Muscle layer of colon (tissue), 2 donors: ENCODE data around the gene SYT1.
A peak's percentile ranks its signal among the peaks of the same experiment; 100 is the strongest.
"Not testable (repeated sequence)": the region's sequence is repeated elsewhere in the genome, so short reads cannot be mapped to it uniquely, and the experiment has no call there.

Experiments used
- H3K27ac ChIP-seq: one replicate; pipeline ENCODE4 v1.7.0; 2013; ENCODE audit warnings: low read depth, mild to moderate bottlenecking, low read length, moderate library complexity
- H3K27me3 ChIP-seq, 2 donors: one replicate each; pipeline ENCODE4 v1.7.0; 2013; ENCODE audit warnings: low read length in 2 of 2, mild to moderate bottlenecking in 2 of 2; ENCODE audit not compliant: insufficient read depth in 2 of 2, control insufficient read depth in 1 of 2
- H3K36me3 ChIP-seq: one replicate; pipeline ENCODE4 v1.7.0; 2013; ENCODE audit warnings: mild to moderate bottlenecking, low read length; ENCODE audit not compliant: insufficient read depth
- H3K4me1 ChIP-seq: one replicate; pipeline ENCODE4 v1.7.0; 2013; ENCODE audit warnings: mild to moderate bottlenecking, low read length; ENCODE audit not compliant: insufficient read depth
- H3K4me3 ChIP-seq, 2 donors: one replicate each; pipeline ENCODE4 v1.7.0; 2013; ENCODE audit warnings: low read length in 2 of 2, low read depth in 1 of 2, mild to moderate bottlenecking in 1 of 2, moderate library complexity in 1 of 2
- H3K9ac ChIP-seq: one replicate; pipeline ENCODE4 v1.7.0; 2013; ENCODE audit warnings: low read length
- H3K9me3 ChIP-seq: one replicate; pipeline ENCODE4 v1.7.0; 2013; ENCODE audit warnings: mild to moderate bottlenecking, low read length
- donor health status: abdominal sarcoma.
- donor health status: Adenocarcinoma of cecum.

SYT1 gene

DNA sequence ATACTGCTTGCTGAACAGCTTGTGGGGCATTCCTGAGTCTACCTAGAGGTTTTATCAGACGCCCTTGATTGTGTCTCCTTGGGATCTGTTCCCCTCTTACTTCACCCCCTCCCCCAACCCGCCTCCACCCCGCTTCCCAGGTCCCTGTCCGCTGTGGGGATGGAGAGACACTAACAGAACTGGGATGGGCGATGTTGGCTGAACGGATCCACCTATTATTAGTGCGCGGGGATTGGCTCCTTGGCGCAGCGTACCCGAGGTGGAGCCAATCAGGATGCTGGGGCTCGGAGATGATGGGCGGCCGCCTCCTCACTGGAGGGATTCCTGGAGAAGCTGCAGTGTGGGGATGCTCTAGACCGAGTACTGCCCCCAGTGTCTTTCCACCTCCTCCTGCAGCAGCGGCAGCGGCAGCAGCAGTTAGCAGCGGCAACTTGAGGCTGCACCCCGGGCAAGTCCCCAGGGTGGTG, at the start of gene SYT1:
Gene SYT1, plus strand, starts transcription at position 372 of the 467 bp plus-strand sequence.
- Histone ChIP-seq H3K9me3 (no peaks in the 10 kb centered on the region), H3K9ac (no peak within 1 kb of the TSS), H3K4me1 (no peaks in the 10 kb centered on the region), H3K27ac (peak within 1 kb of the TSS; percentile 34), H3K27me3 (peaks cover 0 to 20% of the 10 kb centered on the region in 2 donors), H3K4me3 (peak within 1 kb of the TSS; percentile 57 to 71), H3K36me3 (no peaks in the 10 kb centered on the region)

DNA sequence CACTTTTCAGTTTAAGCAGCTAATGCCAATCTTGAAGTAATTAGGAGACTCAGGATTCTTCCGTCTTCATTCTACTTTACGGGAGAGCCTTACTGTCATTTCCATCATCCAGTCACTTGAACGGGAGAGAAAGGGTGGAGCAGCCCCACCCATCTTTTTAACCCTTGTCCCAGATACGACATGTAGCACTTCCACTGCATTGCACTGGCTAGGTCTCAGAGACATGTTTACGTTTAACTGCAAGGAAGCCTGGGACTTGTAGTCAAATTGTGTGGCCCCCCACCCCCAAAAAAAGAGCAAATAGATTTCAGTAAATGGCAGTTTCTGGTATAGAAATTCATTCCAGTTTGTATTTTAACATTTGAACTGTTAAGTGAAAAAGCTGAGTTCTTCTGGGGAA, 46.1 kb upstream of the SYT1 start:
- H3K27me3 ChIP-seq, result no peaks in the 10 kb centered on the region
- H3K9me3 ChIP-seq, result no peaks in the 10 kb centered on the region
- no peaks in the 10 kb centered on the region for H3K4me1 ChIP-seq
- no peaks in the 10 kb centered on the region for H3K36me3 ChIP-seq
- H3K27ac ChIP-seq, result no peak overlapping the region
- H3K4me3 ChIP-seq, result no peak overlapping the region
- no peak overlapping the region for H3K9ac ChIP-seq

DNA sequence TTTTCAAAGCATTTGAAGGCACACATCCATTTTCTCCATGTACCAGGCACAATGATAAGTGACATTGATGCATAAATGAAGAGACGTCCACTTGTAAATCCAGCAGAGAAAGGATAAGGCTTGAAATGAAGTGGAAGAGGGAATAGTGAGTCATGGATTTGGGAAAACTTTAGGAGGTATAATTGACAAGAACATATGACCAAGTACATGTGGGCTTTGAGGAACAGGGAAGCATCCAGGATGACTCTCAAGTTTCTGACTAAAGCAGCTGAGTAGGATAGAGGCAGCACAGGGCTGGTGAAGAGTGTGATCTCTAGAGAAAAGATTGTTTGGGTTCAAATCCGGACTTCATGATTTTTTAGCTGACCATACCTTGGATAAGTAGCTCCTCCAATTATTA, 43.6 kb upstream of the SYT1 start:
- no peak overlapping the region for H3K27ac ChIP-seq
- no peaks in the 10 kb centered on the region for H3K27me3 ChIP-seq
- no peaks in the 10 kb centered on the region for H3K36me3 ChIP-seq
- H3K9me3 ChIP-seq, result no peaks in the 10 kb centered on the region
- H3K4me3 ChIP-seq, result no peak overlapping the region
- no peaks in the 10 kb centered on the region for H3K4me1 ChIP-seq
- no peak overlapping the region for H3K9ac ChIP-seq

DNA sequence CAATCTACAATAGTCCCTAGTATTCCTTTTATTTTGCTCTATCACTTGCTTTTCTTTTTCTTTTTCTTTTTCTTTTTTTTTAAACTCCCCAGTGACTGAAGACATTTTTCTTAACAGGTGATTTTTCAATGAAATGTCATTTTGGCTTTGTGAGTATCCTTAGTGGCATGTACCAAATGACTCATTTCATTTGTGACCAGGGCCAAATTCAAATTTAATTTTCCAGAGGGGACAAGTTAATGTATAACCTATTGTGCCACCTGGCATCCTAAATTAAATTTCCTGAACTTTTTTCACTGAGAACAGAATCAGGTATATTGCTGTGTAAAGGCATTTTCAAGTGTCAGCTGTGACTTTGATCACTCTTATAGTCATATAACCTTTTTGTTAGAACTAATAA, 39.7 kb upstream of the SYT1 start:
- H3K27me3 ChIP-seq, result no peaks in the 10 kb centered on the region
- no peak overlapping the region for H3K4me3 ChIP-seq
- no peaks in the 10 kb centered on the region for H3K36me3 ChIP-seq
- H3K4me1 ChIP-seq, result no peaks in the 10 kb centered on the region
- no peaks in the 10 kb centered on the region for H3K9me3 ChIP-seq
- H3K9ac ChIP-seq, result no peak overlapping the region
- H3K27ac ChIP-seq, result no peak overlapping the region

DNA sequence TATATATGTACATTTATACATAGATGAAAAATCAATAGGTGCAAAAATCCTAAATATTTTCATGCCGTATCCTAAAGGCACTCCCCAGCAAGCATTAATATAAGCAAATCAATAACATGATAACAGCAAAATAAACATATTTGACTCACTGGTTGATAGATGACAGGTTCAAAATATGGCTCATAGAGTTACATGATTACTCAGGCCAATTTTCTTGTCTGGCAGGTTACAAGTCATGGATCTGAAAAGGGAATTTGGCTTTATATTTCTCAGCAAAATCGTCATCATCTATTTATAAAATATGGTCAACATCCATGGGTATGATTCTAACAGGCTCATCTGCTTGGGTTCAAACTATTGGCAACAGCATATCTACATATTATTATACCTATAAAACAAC, 34.9 kb upstream of the SYT1 start:
- Histone ChIP-seq H3K27ac (no peak overlapping the region), H3K36me3 (no peaks in the 10 kb centered on the region), H3K4me1 (no peaks in the 10 kb centered on the region), H3K4me3 (no peak overlapping the region), H3K9me3 (no peaks in the 10 kb centered on the region), H3K27me3 (no peaks in the 10 kb centered on the region), H3K9ac (no peak overlapping the region)

DNA sequence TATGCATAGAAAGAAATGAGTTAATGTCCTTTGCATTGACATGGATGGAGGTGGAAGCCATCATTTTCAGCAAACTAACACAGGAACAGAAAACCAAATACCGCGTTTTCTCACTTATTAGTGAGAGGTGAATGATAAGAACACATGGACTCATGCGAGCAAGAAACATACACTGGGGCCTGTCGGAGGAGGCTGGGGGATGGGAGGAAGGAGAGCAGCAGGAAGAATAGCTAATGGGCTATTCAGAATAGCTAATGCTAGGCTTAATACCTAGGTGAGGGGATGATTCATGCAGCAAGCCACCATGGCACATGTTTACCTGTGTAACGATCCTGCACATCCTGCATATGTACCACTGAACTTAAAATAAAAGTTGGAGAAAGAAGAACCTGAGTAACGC, 29.1 kb upstream of the SYT1 start:
- no peaks in the 10 kb centered on the region for H3K4me1 ChIP-seq
- H3K27me3 ChIP-seq, result no peaks in the 10 kb centered on the region
- H3K36me3 ChIP-seq, result no peaks in the 10 kb centered on the region
- H3K4me3 ChIP-seq, result no peak overlapping the region
- H3K9ac ChIP-seq, result no peak overlapping the region
- no peaks in the 10 kb centered on the region for H3K9me3 ChIP-seq
- no peak overlapping the region for H3K27ac ChIP-seq

DNA sequence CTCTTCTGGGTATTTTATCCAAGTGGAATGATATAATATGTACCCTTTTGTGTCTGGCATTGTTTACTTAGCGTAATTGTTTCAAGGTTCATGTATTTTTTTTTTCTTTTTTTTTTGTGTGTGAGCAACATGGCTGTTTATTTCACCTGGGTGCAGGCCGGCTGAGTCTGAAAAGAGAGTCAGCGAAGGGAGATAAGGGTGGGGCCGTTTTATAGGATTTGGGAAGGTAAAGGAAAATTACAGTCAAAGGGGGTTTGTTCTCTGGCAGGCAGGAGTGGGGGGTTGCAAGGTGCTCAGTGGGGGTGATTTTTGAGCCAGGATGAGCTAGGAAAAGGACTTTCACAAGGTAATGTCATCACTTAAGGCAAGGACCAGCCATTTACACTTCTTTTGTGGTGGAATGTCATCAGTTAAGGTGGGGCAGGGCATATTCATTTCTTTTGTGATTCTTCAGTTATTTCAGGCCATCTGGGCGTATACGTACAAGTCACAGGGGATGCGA, 24.0 kb upstream of the SYT1 start:
- H3K9ac ChIP-seq, H3K36me3 ChIP-seq, H3K4me1 ChIP-seq, H3K9me3 ChIP-seq, H3K4me3 ChIP-seq, H3K27ac ChIP-seq, H3K27me3 ChIP-seq: not testable (repeated sequence)

DNA sequence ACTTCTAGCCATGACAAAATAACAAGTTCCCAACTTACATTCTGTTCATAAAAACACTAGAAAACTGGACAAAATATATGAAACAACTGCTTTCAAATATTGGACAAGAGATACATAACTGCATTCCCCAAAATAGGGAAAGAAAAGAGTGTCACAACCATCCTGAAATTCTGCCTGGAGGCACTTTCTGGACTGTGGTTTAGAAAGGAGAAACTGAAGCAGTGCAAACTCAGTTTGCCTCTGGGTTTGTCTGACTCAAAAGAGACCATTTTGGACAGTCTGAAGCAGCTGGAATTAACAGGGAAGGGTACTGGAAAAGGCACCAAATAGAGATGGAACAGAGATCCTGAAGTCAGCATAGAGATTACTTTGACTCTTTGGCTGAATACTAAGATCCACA, 11.3 kb upstream of the SYT1 start:
- H3K36me3 ChIP-seq, result no peaks in the 10 kb centered on the region
- no peaks in the 10 kb centered on the region for H3K9me3 ChIP-seq
- H3K27me3 ChIP-seq, result no peaks in the 10 kb centered on the region
- H3K4me3 ChIP-seq, result no peak overlapping the region
- no peaks in the 10 kb centered on the region for H3K4me1 ChIP-seq
- H3K9ac ChIP-seq, result no peak overlapping the region
- no peak overlapping the region for H3K27ac ChIP-seq

DNA sequence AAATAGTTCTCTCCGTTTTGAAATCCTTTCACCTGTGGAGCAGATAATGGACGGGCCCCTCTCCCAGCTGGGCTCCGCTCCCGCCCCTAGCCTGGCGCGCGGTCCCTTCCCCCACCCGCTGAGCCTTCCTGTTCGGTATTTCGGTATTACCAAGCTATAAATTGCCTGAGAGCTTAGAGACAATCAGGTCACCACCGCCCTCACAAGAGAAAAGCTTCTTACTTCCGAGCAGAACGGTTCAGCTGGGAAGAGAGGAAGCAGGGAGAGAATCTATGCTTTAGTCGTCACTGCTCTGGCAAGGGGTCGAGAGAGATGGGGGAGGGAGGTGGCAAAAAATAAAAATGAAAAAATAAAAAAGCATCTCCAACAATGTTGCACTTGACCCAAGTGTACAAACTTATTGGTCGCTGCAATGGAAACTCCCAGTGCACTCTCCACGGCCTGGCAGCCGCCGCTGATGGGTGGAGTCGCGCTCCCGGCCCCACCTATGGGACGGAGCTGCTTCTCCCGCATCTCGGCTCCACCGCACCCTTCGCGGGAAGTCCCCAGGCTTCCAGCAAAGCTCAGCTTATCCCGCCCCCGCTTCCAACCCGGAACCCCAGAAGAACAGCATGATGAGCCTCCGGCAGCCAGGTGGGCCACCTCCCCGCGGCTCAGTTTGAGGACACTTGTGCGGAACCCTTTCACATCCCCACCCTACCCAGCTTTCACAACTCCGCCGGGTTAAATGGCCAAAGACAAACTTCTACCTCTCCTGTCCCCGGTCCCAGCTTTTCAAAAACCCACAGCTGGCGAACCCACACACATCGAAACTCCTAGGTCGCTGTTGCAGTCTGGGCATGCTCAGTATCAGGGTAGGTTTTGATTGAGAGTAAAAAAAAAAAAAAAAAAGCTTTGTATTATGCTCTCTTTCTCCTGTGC, 832 bp upstream of the SYT1 start:
- Histone ChIP-seq H3K9me3 (no peaks in the 10 kb centered on the region), H3K4me1 (no peaks in the 10 kb centered on the region), H3K9ac (no peak overlapping the region), H3K27me3 (peaks cover 0 to 20% of the 10 kb centered on the region in 2 donors), H3K27ac (peak overlapping the region; percentile 34), H3K36me3 (no peaks in the 10 kb centered on the region), H3K4me3 (peak overlapping the region; percentile 57 to 71)

- H3K27ac ChIP-seq, result no peak overlapping the region
These were observed 393 bp downstream of the SYT1 start for GRCh38 chr12:78864870-78865463.

DNA sequence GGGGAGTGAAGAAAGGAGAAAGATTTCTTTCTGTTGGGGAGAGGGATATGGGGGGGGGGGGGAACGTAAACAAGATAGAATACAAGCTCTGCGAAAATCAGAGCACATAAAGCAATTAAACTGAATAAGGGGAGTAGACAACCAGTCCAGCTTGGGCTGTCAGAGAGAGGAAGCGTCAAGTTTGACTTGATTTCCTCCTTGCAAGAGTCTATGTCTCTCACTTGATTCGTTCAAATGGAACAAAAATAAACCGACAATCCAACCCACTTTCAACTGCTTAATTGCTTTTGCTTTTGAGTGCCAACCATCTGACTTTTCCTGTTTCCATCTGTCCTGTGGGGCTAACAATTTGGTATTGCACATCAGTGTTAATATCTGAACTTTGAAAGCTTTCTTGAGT, 942 bp downstream of the SYT1 start:
- H3K9me3 ChIP-seq, result no peaks in the 10 kb centered on the region
- H3K27me3 ChIP-seq, result peaks cover 0 to 20% of the 10 kb centered on the region in 2 donors
- no peaks in the 10 kb centered on the region for H3K36me3 ChIP-seq
- no peak overlapping the region for H3K9ac ChIP-seq
- no peak overlapping the region for H3K27ac ChIP-seq
- peak overlapping the region in 1 of 2 donors; percentile 57 for H3K4me3 ChIP-seq
- no peaks in the 10 kb centered on the region for H3K4me1 ChIP-seq

More at GRCh38 chr12:78864870-78865463, 393 bp downstream of the SYT1 start:
- Histone ChIP-seq H3K4me3 (peak overlapping the region; percentile 57 to 71), H3K36me3 (no peaks in the 10 kb centered on the region), H3K4me1 (no peaks in the 10 kb centered on the region), H3K27me3 (peaks cover 0 to 20% of the 10 kb centered on the region in 2 donors), H3K9me3 (no peaks in the 10 kb centered on the region), H3K9ac (no peak overlapping the region)
